Breast epithelium (tissue), 3 donors: ENCODE measurements around the gene MGAT2.

Experiments used
- POLR2A ChIP-seq: fragments of 450-650 bp; IDR thresholded peaks from one replicate; pipeline ENCODE4 v1.6.1; 2016; ENCODE audit warnings: antibody characterized with exemption, mild to moderate bottlenecking, moderate library complexity
- POLR2AphosphoS5 ChIP-seq, 3 donors: sonication (generic); formaldehyde crosslinking; IDR thresholded peaks; one replicate each; pipeline ENCODE4 v1.6.1; 2017; ENCODE audit warnings: antibody characterized with exemption in 3 of 3
- TF ChIP-seq, protein P1 (sequence below), 3 donors: fragments of 450-650 bp; IDR thresholded peaks; one replicate each; pipeline ENCODE4 v1.5.1; 2016 to 2017; ENCODE audit warnings: antibody characterized with exemption in 3 of 3, mild to moderate bottlenecking in 3 of 3, moderate library complexity in 3 of 3

DNA sequence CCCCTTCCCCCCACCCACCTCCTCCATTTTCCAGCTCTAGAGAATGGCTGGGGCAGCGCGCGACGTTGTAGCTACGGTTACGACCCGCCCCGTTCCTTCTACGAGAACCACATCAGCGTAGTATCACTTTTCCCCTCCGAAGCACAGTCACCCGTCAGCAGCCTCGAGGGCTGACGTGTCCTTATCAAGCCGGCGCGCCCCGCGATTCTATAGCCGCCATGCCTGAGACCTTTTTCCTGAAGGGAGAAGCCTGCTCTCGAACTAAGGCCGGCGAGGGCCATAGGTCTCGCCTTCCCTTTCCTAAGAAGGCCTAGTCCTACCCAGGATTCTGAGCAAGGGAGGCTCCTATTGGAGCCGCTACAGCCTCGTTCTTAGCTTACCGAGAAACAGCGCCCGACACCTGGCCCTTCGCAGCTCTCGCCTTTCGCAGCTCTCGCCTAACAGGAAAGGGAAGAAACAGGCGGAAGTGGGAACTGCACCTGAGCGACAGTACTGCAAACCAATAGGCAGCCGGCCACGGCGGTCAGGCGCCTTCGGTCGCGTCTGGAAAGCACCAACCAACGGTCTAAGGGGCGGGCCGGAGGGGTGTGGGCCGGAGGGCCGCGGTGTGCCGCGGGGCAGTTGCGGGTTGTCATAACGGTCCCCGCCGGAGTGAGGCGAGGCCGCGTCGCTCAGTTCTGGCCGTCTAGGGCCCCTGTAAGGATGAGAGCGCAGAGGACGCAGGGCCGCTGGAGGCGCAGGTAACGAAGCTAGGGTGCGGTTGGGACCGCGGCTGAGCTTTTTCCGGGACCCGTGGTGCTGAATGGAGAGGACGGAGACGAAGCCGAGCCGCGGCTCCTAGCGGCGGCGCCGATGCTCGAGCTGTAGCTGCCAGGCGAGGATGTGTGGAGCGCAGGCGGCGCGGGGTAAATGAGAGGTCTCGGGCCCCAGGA is at the start of gene MGAT2, which contains the start of gene RPL36AL:
- TF ChIP-seq, protein P1, sequence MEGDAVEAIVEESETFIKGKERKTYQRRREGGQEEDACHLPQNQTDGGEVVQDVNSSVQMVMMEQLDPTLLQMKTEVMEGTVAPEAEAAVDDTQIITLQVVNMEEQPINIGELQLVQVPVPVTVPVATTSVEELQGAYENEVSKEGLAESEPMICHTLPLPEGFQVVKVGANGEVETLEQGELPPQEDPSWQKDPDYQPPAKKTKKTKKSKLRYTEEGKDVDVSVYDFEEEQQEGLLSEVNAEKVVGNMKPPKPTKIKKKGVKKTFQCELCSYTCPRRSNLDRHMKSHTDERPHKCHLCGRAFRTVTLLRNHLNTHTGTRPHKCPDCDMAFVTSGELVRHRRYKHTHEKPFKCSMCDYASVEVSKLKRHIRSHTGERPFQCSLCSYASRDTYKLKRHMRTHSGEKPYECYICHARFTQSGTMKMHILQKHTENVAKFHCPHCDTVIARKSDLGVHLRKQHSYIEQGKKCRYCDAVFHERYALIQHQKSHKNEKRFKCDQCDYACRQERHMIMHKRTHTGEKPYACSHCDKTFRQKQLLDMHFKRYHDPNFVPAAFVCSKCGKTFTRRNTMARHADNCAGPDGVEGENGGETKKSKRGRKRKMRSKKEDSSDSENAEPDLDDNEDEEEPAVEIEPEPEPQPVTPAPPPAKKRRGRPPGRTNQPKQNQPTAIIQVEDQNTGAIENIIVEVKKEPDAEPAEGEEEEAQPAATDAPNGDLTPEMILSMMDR (IDR thresholded peaks at IDR 0.05): peak; percentile 47 to 83 (median 74)
- TF ChIP-seq POLR2A (peak; percentile 92), POLR2AphosphoS5 (IDR thresholded peaks at IDR 0.05) (peak; percentile 93 to 99 (median 95))
